HG03097 (cell line): Measurements from ENCODE around the gene DLAT.
"Not testable (repeated sequence)": the region's sequence is repeated elsewhere in the genome, so short reads cannot be mapped to it uniquely, and the experiment has no call there.

Experiments used
- ATAC-seq: cut with Tn5 transposase; IDR thresholded peaks from one replicate; pipeline ENCODE4 v1.9.1; 2021; ENCODE audit not compliant: unreplicated experiment, low FRiP score

The DLAT gene

GRCh38 chr11:112004389-112004788 is 20.8 kb upstream of the DLAT start:
- ATAC-seq = peak; percentile 76

GRCh38 chr11:112005422-112006094 is 19.6 kb upstream of the DLAT start:
- ATAC-seq = no peak

GRCh38 chr11:112006095-112006441 is 19.1 kb upstream of the DLAT start:
- not testable (repeated sequence) for ATAC-seq

- not testable (repeated sequence) for ATAC-seq
Measured at GRCh38 chr11:112011451-112011850, 13.8 kb upstream of the DLAT start.

GRCh38 chr11:112012874-112013273 is 12.3 kb upstream of the DLAT start:
- ATAC-seq = no peak

- ATAC-seq = no peak
Measured at GRCh38 chr11:112013497-112014164, 11.6 kb upstream of the DLAT start.

GRCh38 chr11:112016088-112016764 is 9.0 kb upstream of the DLAT start:
- ATAC-seq = peak; percentile 75

GRCh38 chr11:112016765-112017376 is 8.3 kb upstream of the DLAT start:
- peak; percentile 42 for ATAC-seq

- ATAC-seq = no peak
Measured at GRCh38 chr11:112017538-112017937, 7.7 kb upstream of the DLAT start.

GRCh38 chr11:112019066-112019465 is 6.1 kb upstream of the DLAT start:
- no peak for ATAC-seq

GRCh38 chr11:112023104-112023503 is 2.1 kb upstream of the DLAT start:
- no peak for ATAC-seq

- peak; percentile 31 for ATAC-seq
Measured at GRCh38 chr11:112024178-112024772, 933 bp upstream of the DLAT start.

- no peak for ATAC-seq
Measured at GRCh38 chr11:112025707-112026106, 499 bp downstream of the DLAT start.

GRCh38 chr11:112026784-112027410 is 1.7 kb downstream of the DLAT start:
- ATAC-seq = not testable (repeated sequence)

GRCh38 chr11:112029460-112029859 is 4.3 kb downstream of the DLAT start:
- ATAC-seq = no peak

- ATAC-seq = no peak
Measured at GRCh38 chr11:112033902-112034301, 8.7 kb downstream of the DLAT start.

- no peak for ATAC-seq
Measured at GRCh38 chr11:112037527-112037926, 12.3 kb downstream of the DLAT start.

- no peak for ATAC-seq
Measured at GRCh38 chr11:112042161-112042960, 17.2 kb downstream of the DLAT start.

- ATAC-seq = no peak
Measured at GRCh38 chr11:112042961-112043304, 17.7 kb downstream of the DLAT start.

- ATAC-seq = no peak
Measured at GRCh38 chr11:112044961-112045360, 19.8 kb downstream of the DLAT start.
